Thyroid gland (tissue), 4 donors: Measurements from ENCODE around the gene SYNPO2L.
"Not testable (repeated sequence)": the region's sequence is repeated elsewhere in the genome, so short reads cannot be mapped to it uniquely, and the experiment has no call there.

Experiments
- POLR2A ChIP-seq, 2 donors: fragments of 450-650 bp; IDR thresholded peaks; one replicate each; pipeline ENCODE4 v1.6.1; 2017; ENCODE audit warnings: antibody characterized with exemption in 2 of 2, mild to moderate bottlenecking in 2 of 2, moderate library complexity in 1 of 2
- TF ChIP-seq, protein P1 (sequence below), 6 experiments: fragments of 200-600 bp in 3 of 6; fragments of 450-650 bp in 3 of 6; sonication (generic) in 3 of 6; IDR thresholded peaks; one replicate each; pipeline ENCODE4 v1.5.1; 2016 to 2019; ENCODE audit warnings: antibody characterized with exemption in 6 of 6, mild to moderate bottlenecking in 2 of 6, inconsistent platforms in 1 of 6, moderate library complexity in 1 of 6

DNA sequence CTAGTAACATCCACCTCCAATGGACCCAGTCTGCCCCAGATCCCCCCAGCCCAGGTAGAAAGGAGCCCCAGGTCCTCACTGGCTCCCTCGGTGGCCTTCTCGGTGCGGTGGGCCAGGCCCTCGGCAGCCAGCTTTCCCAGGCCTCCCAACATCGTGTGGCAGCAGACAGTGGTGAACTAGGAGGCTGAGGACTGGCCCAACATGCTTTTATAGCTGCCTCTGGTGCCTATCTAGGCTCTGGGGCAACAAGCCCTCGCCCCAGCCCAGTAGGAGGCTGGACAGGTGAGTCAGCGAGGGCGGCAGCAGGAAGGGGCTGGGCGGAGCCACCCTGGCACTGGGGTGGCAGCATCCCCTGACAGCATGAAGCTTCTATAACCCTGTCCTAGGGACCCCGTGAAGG lies 7.8 kb upstream of the SYNPO2L start:
- TF ChIP-seq, protein P1, sequence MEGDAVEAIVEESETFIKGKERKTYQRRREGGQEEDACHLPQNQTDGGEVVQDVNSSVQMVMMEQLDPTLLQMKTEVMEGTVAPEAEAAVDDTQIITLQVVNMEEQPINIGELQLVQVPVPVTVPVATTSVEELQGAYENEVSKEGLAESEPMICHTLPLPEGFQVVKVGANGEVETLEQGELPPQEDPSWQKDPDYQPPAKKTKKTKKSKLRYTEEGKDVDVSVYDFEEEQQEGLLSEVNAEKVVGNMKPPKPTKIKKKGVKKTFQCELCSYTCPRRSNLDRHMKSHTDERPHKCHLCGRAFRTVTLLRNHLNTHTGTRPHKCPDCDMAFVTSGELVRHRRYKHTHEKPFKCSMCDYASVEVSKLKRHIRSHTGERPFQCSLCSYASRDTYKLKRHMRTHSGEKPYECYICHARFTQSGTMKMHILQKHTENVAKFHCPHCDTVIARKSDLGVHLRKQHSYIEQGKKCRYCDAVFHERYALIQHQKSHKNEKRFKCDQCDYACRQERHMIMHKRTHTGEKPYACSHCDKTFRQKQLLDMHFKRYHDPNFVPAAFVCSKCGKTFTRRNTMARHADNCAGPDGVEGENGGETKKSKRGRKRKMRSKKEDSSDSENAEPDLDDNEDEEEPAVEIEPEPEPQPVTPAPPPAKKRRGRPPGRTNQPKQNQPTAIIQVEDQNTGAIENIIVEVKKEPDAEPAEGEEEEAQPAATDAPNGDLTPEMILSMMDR (IDR thresholded peaks at IDR 0.05) = not testable (repeated sequence)
- TF ChIP-seq POLR2A (IDR thresholded peaks at IDR 0.05) = not testable (repeated sequence)
